GM23338 (cell line): ENCODE results near the gene OR51I1. TPM values are rescaled to one million over a fixed set of nuclear protein-coding genes. Genes with fewer than 3 reads are reported as not detected.

ENCODE experiments used
- ATAC-seq: fragments of 200-7000 bp; cut with Tn5 transposase; 3 replicates; pipeline ENCODE4 v1.9.1; 2020
- DNase-seq: peaks from one replicate; pipeline ENCODE4 v3.0.0-alpha.2; 2015; ENCODE audit warnings: low spot score
- H2AFZ ChIP-seq: fragments of 200-600 bp; sonication (generic); 2 replicates; pipeline ENCODE4 v1.8.0; 2016; ENCODE audit warnings: antibody characterized with exemption, mild to moderate bottlenecking, moderate library complexity
- H3F3A ChIP-seq: fragments of 200-600 bp; sonication (generic); replicated peaks from 2 replicates; pipeline ENCODE4 v1.8.0; 2017; ENCODE audit warnings: antibody characterized with exemption, mixed run types, low read depth
- H3K27ac ChIP-seq: fragments of 200-600 bp; sonication (generic); 2 replicates; pipeline ENCODE4 v1.6.1; 2016; ENCODE audit warnings: low read depth
- H3K27me3 ChIP-seq: fragments of 200-600 bp; sonication (generic); 2 replicates; pipeline ENCODE4 v1.8.0; 2016; ENCODE audit warnings: mild to moderate bottlenecking, mixed run types, moderate library complexity; ENCODE audit not compliant: insufficient read depth
- H3K36me3 ChIP-seq: fragments of 200-600 bp; sonication (generic); 2 replicates; pipeline ENCODE4 v1.8.0; 2016; ENCODE audit warnings: mild to moderate bottlenecking; ENCODE audit not compliant: insufficient read depth
- H3K4me1 ChIP-seq: fragments of 200-600 bp; sonication (generic); 2 replicates; pipeline ENCODE4 v1.8.0; 2016; ENCODE audit warnings: mild to moderate bottlenecking, moderate library complexity; ENCODE audit not compliant: insufficient read depth
- H3K4me2 ChIP-seq: fragments of 200-600 bp; sonication (generic); 2 replicates; pipeline ENCODE4 v1.7.1; 2017; ENCODE audit warnings: mixed run types
- H3K4me3 ChIP-seq: fragments of 200-600 bp; sonication (generic); 2 replicates; pipeline ENCODE4 v1.6.1; 2016; ENCODE audit warnings: mixed run types
- H3K79me2 ChIP-seq: fragments of 200-600 bp; sonication (generic); replicated peaks from 2 replicates; pipeline ENCODE4 v1.8.0; 2017; ENCODE audit warnings: mild to moderate bottlenecking; ENCODE audit not compliant: insufficient read depth
- H3K9me2 ChIP-seq: fragments of 200-600 bp; sonication (generic); 2 replicates; pipeline ENCODE4 v1.8.0; 2017; ENCODE audit not compliant: insufficient read depth
- H4K20me1 ChIP-seq: fragments of 200-600 bp; sonication (generic); replicated peaks from 2 replicates; pipeline ENCODE4 v1.8.0; 2017; ENCODE audit warnings: mild to moderate bottlenecking; ENCODE audit not compliant: insufficient read depth
- H3K27ac Mint-ChIP-seq: 2 replicates; pipeline ENCODE4 v1.8.0; 2020; ENCODE audit warnings: inconsistent platforms, mild to moderate bottlenecking, moderate library complexity, mixed read lengths
- H3K27me3 Mint-ChIP-seq: 3 replicates; pipeline ENCODE4 v1.8.0; 2022; ENCODE audit warnings: low read depth, mild to moderate bottlenecking, moderate library complexity, mixed read lengths, inconsistent platforms; ENCODE audit not compliant: insufficient read depth, poor library complexity
- H3K36me3 Mint-ChIP-seq: 3 replicates; pipeline ENCODE4 v1.8.0; 2021; ENCODE audit warnings: low read depth, mild to moderate bottlenecking, inconsistent platforms, moderate library complexity, mixed read lengths
- H3K4me1 Mint-ChIP-seq: 3 replicates; pipeline ENCODE4 v1.8.0; 2020; ENCODE audit warnings: mild to moderate bottlenecking, inconsistent platforms, mixed read lengths
- H3K4me3 Mint-ChIP-seq: 3 replicates; pipeline ENCODE4 v1.8.0; 2021; ENCODE audit warnings: moderate library complexity, mild to moderate bottlenecking, inconsistent platforms, mixed read lengths
- H3K9me3 Mint-ChIP-seq: 3 replicates; pipeline ENCODE4 v1.8.0; 2020; ENCODE audit warnings: moderate library complexity, mild to moderate bottlenecking, inconsistent platforms, mixed read lengths
- CREB1 ChIP-seq: fragments of 250-450 bp; sonication (Bioruptor Pico); IDR thresholded peaks from 2 replicates; pipeline ENCODE4 v1.5.0; 2020; ENCODE audit warnings: low read depth, mild to moderate bottlenecking, moderate library complexity
- ETS1 ChIP-seq: IDR thresholded peaks from 2 replicates; pipeline ENCODE4 v1.6.1; 2016; ENCODE audit warnings: antibody characterized with exemption
- EZH2 ChIP-seq: fragments of 200-600 bp; sonication (generic); IDR thresholded peaks from one replicate; pipeline ENCODE4 v1.8.0; 2017; ENCODE audit warnings: antibody characterized with exemption, mild to moderate bottlenecking, low read depth; ENCODE audit not compliant: unreplicated experiment
- EZH2phosphoT487 ChIP-seq: fragments of 200-600 bp; sonication (generic); IDR thresholded peaks from one replicate; pipeline ENCODE4 v1.8.1; 2018; ENCODE audit warnings: antibody characterized with exemption; ENCODE audit not compliant: unreplicated experiment
- NANOG ChIP-seq: IDR thresholded peaks from 2 replicates; pipeline ENCODE4 v1.6.1; 2016; ENCODE audit warnings: antibody characterized with exemption, borderline replicate concordance
- POLR2AphosphoS5 ChIP-seq: IDR thresholded peaks from 2 replicates; pipeline ENCODE4 v1.6.1; 2016; ENCODE audit warnings: antibody characterized with exemption, low read depth
- ZNF114 ChIP-seq: fragments of 250-450 bp; sonication (Bioruptor Pico); IDR thresholded peaks from 2 replicates; pipeline ENCODE4 v1.5.0; 2020; ENCODE audit warnings: mild to moderate bottlenecking, moderate library complexity
- polyA plus RNA-seq: library from polyadenylated mRNA; unstranded; fragments of >200 nt; fragmentation: Nextera tagmentation; extraction: Ambion mirVana; gene quantifications from 2 replicates; pipeline ENCODE4 v1.2.1, GENCODE V29; 2016
- total RNA-seq: library from RNA; depleted of rRNA; stranded (reverse); fragments of >200 nt; shearing (Covaris generic); gene quantifications from 2 replicates; pipeline ENCODE4 v1.2.3, GENCODE V29; 2014
- TF ChIP-seq, protein P1 (sequence below): IDR thresholded peaks from one replicate; pipeline ENCODE4 v1.6.1; 2018; ENCODE audit warnings: antibody characterized with exemption; ENCODE audit not compliant: unreplicated experiment
- TF ChIP-seq, protein P2 (sequence below), 2 experiments: fragments of 200-600 bp in 1 of 2; sonication (generic) in 1 of 2; conservative IDR thresholded peaks; 2 replicates each; pipeline versions ENCODE4 v1.5.1 to v1.6.1; 2016 to 2017; ENCODE audit warnings: antibody characterized with exemption in 2 of 2, low read depth in 2 of 2, mild to moderate bottlenecking in 2 of 2, moderate library complexity in 1 of 2

Gene OR51I1
- total and polyA plus RNA-seq, 2 experiments from 2014 or later: 1.1 TPM; not detected in 1

DNA sequence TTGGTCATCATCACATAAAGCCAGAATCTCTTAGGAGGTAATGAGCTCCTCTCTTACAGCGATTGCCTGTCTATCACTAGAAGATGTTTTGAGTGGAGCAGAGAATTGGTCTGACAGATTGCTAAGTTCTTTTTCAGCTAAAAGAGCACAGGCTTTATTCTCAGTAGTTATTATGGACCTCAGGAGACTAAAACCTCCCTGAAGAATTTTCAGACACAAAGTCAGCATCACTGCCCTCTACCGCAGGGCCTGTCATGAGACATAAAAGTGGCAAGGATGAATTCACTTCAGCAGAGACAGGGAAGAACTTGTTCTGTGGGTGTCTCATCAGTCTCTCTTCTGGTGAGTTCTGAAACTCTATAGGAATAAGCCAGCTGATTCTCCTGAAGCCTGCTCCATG, 7.7 kb upstream of the OR51I1 start, which contains the start of gene OR51I2 (continued):
- TF ChIP-seq, protein P1, sequence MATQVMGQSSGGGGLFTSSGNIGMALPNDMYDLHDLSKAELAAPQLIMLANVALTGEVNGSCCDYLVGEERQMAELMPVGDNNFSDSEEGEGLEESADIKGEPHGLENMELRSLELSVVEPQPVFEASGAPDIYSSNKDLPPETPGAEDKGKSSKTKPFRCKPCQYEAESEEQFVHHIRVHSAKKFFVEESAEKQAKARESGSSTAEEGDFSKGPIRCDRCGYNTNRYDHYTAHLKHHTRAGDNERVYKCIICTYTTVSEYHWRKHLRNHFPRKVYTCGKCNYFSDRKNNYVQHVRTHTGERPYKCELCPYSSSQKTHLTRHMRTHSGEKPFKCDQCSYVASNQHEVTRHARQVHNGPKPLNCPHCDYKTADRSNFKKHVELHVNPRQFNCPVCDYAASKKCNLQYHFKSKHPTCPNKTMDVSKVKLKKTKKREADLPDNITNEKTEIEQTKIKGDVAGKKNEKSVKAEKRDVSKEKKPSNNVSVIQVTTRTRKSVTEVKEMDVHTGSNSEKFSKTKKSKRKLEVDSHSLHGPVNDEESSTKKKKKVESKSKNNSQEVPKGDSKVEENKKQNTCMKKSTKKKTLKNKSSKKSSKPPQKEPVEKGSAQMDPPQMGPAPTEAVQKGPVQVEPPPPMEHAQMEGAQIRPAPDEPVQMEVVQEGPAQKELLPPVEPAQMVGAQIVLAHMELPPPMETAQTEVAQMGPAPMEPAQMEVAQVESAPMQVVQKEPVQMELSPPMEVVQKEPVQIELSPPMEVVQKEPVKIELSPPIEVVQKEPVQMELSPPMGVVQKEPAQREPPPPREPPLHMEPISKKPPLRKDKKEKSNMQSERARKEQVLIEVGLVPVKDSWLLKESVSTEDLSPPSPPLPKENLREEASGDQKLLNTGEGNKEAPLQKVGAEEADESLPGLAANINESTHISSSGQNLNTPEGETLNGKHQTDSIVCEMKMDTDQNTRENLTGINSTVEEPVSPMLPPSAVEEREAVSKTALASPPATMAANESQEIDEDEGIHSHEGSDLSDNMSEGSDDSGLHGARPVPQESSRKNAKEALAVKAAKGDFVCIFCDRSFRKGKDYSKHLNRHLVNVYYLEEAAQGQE: no peak
- TF ChIP-seq EZH2phosphoT487: no peak
- no peak for TF ChIP-seq POLR2AphosphoS5
- no peak for TF ChIP-seq NANOG
- TF ChIP-seq ZNF114: no peak
- no peak for TF ChIP-seq CREB1 (CRISPR knock-in tag)

DNA sequence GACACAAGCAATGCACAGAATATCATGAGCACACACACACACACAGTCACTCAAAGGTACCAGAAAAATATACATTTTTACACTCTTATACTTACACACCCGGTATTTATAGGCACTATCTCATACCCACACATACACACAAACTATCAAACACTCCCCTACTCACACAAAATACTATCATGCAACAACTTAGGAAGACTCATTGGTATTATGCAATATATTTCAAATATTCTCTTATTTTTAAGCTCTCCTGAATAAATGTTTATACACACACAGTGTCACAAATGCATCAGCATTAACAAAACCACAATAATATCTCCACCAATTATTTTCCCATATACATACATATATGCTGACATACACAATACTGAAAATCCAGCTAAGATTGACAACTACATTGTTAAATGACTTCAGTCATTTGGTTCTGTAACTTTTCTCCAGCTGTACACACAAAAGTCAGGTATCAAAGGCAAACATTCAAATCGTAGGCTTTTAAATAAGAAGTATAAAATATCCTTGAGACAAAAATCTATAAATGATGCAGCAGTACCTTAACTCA, 2.6 kb upstream of the OR51I1 start:
- Mint-ChIP-seq H3K4me3 (no peak overlapping the region), H3K4me1 (no peaks in the 10 kb centered on the region), H3K9me3 (no peaks in the 10 kb centered on the region), H3K27me3 (peaks cover 1% of the 10 kb centered on the region), H3K27ac (no peak overlapping the region), H3K36me3 (no peaks in the 10 kb centered on the region)
- H2AFZ ChIP-seq: no peak overlapping the region
- ATAC-seq (no peak), DNase-seq (no peak)
- no peak overlapping the region for H3K4me3 ChIP-seq
- H3K9me2 ChIP-seq: peaks cover 6% of the 10 kb centered on the region; the same call in 1 of the 2 replicates
- no peaks in the 10 kb centered on the region for H3K79me2 ChIP-seq
- H3K4me1 ChIP-seq: no peaks in the 10 kb centered on the region
- H3K4me2 ChIP-seq: no peak overlapping the region
- no peak overlapping the region for H3K27ac ChIP-seq
- H3K27me3 ChIP-seq: no peaks in the 10 kb centered on the region
- H3F3A ChIP-seq: no peaks in the 10 kb centered on the region
- H4K20me1 ChIP-seq: no peaks in the 10 kb centered on the region
- no peaks in the 10 kb centered on the region for H3K36me3 ChIP-seq
- TF ChIP-seq, protein P1: no peak
- TF ChIP-seq NANOG (no peak), POLR2AphosphoS5 (no peak), ETS1 (no peak), EZH2phosphoT487 (no peak), EZH2 (no peak)
- TF ChIP-seq, protein P2, sequence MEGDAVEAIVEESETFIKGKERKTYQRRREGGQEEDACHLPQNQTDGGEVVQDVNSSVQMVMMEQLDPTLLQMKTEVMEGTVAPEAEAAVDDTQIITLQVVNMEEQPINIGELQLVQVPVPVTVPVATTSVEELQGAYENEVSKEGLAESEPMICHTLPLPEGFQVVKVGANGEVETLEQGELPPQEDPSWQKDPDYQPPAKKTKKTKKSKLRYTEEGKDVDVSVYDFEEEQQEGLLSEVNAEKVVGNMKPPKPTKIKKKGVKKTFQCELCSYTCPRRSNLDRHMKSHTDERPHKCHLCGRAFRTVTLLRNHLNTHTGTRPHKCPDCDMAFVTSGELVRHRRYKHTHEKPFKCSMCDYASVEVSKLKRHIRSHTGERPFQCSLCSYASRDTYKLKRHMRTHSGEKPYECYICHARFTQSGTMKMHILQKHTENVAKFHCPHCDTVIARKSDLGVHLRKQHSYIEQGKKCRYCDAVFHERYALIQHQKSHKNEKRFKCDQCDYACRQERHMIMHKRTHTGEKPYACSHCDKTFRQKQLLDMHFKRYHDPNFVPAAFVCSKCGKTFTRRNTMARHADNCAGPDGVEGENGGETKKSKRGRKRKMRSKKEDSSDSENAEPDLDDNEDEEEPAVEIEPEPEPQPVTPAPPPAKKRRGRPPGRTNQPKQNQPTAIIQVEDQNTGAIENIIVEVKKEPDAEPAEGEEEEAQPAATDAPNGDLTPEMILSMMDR (conservative IDR thresholded peaks at IDR 0.05; ENCODE audit: low read depth in 2 of 2): no peak
